ENCODE measurements around the gene CIART.

GRCh38 chr1:150263549-150263948 is 18.8 kb upstream of the CIART start:
- TF ChIP-seq, protein P1, sequence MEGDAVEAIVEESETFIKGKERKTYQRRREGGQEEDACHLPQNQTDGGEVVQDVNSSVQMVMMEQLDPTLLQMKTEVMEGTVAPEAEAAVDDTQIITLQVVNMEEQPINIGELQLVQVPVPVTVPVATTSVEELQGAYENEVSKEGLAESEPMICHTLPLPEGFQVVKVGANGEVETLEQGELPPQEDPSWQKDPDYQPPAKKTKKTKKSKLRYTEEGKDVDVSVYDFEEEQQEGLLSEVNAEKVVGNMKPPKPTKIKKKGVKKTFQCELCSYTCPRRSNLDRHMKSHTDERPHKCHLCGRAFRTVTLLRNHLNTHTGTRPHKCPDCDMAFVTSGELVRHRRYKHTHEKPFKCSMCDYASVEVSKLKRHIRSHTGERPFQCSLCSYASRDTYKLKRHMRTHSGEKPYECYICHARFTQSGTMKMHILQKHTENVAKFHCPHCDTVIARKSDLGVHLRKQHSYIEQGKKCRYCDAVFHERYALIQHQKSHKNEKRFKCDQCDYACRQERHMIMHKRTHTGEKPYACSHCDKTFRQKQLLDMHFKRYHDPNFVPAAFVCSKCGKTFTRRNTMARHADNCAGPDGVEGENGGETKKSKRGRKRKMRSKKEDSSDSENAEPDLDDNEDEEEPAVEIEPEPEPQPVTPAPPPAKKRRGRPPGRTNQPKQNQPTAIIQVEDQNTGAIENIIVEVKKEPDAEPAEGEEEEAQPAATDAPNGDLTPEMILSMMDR (IDR thresholded peaks at IDR 0.05; ENCODE audit: extremely low read depth in 1 of 2, insufficient read depth in 1 of 2, low read depth in 1 of 2, low read length in 2 of 2): no peak
- no peak for TF ChIP-seq POLR2A (IDR thresholded peaks at IDR 0.05; ENCODE audit: low read depth, low read length)
- no peak for TF ChIP-seq POLR2AphosphoS5 (IDR thresholded peaks at IDR 0.05; ENCODE audit: insufficient read depth, low read depth, low read length)
- no peak for TF ChIP-seq EZH2 (IDR thresholded peaks at IDR 0.05; ENCODE audit: borderline replicate concordance, low read depth, low read length, severe bottlenecking)
- TF ChIP-seq, protein P2, sequence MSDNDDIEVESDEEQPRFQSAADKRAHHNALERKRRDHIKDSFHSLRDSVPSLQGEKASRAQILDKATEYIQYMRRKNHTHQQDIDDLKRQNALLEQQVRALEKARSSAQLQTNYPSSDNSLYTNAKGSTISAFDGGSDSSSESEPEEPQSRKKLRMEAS (IDR thresholded peaks at IDR 0.05; ENCODE audit: insufficient read depth, insufficient read length): no peak
- no peak for TF ChIP-seq FOS (IDR thresholded peaks at IDR 0.05; ENCODE audit: borderline replicate concordance, insufficient read depth, low read length)
